H1 (cell line): Measurements from ENCODE around the gene CLEC3A. TPM values are rescaled to one million over a fixed set of nuclear protein-coding genes. Genes with fewer than 3 reads are reported as not detected.

Source experiments
- CTCF ChIA-PET: fragments of 300-600 bp; sonication (Branson Sonifier 250); formaldehyde crosslinking; loops from one replicate; lab custom pipeline; 2021; ENCODE audit not compliant: partially characterized antibody; lab: Charles Lee
- POLR2A ChIA-PET: fragments of 300-600 bp; sonication (Branson Sonifier 250); formaldehyde crosslinking; loops from one replicate; lab custom pipeline; 2021; ENCODE audit warnings: inconsistent platforms; ENCODE audit not compliant: partially characterized antibody; lab: Charles Lee
- DNase-seq, 2 experiments: peaks; one replicate each; pipeline versions ENCODE4 v3.0.0 to v3.0.0-alpha.2; 2010 to 2022; ENCODE audit warnings: low spot score in 2 of 2, low read depth in 1 of 2, mixed read lengths in 1 of 2
- FAIRE-seq: peaks from 2 replicates; lab custom pipeline; 2011; peaks lifted over from hg19 to GRCh38; lab: Jason Lieb, UNC
- H2AFZ ChIP-seq: 2 replicates; pipeline ENCODE4 v1.8.1; 2012; ENCODE audit warnings: low read length, inconsistent platforms
- H2AK5ac ChIP-seq: 2 replicates; pipeline ENCODE4 v1.6.1; 2013; ENCODE audit warnings: low read depth, low read length
- H2BK120ac ChIP-seq: replicated peaks from 2 replicates; pipeline ENCODE3; 2013; ENCODE audit warnings: low read depth, low read length, inconsistent platforms
- H2BK12ac ChIP-seq: 2 replicates; pipeline ENCODE4 v1.6.1; 2013; ENCODE audit warnings: low read depth, low read length
- H2BK15ac ChIP-seq: 2 replicates; pipeline ENCODE4 v1.6.1; 2013; ENCODE audit warnings: low read length
- H2BK20ac ChIP-seq: 2 replicates; pipeline ENCODE4 v1.6.1; 2013; ENCODE audit warnings: low read length
- H2BK5ac ChIP-seq: 2 replicates; pipeline ENCODE4 v1.6.1; 2013; ENCODE audit warnings: low read depth, low read length
- H3K14ac ChIP-seq: 2 replicates; pipeline ENCODE4 v1.6.1; 2013; ENCODE audit warnings: inconsistent platforms; ENCODE audit not compliant: insufficient read length
- H3K18ac ChIP-seq: 2 replicates; pipeline ENCODE4 v1.6.1; 2013; ENCODE audit warnings: low read length; ENCODE audit errors: extremely low read depth
- H3K23ac ChIP-seq: 2 replicates; pipeline ENCODE4 v1.6.1; 2013; ENCODE audit warnings: inconsistent platforms; ENCODE audit not compliant: insufficient read length
- H3K23me2 ChIP-seq: 2 replicates; pipeline ENCODE4 v1.6.1; 2013; ENCODE audit warnings: low read depth, low read length
- H3K27ac ChIP-seq: 2 replicates; pipeline ENCODE4 v1.6.1; 2011; ENCODE audit warnings: low read depth, low read length, inconsistent platforms
- H3K27me3 ChIP-seq, 4 experiments: replicated peaks in 1 of 4; 1 replicate in 1 of 4; 2 replicates in 3 of 4; pipeline versions ENCODE4 v1.6.1 to v1.8.1; 2011 to 2013; ENCODE audit warnings: low read length in 3 of 4, mild to moderate bottlenecking in 3 of 4, inconsistent platforms in 2 of 4, mixed read lengths in 2 of 4, moderate library complexity in 1 of 4; ENCODE audit not compliant: control insufficient read depth in 3 of 4, insufficient read depth in 3 of 4; ENCODE audit errors: extremely low read depth in 1 of 4
- H3K36me3 ChIP-seq, 4 experiments: 2 replicates each; pipeline versions ENCODE4 v1.6.1 to v1.8.1; 2011 to 2013; ENCODE audit warnings: mild to moderate bottlenecking in 4 of 4, low read length in 3 of 4, moderate library complexity in 2 of 4, control low read depth in 1 of 4, inconsistent platforms in 1 of 4; ENCODE audit not compliant: insufficient read depth in 4 of 4, control insufficient read depth in 2 of 4
- H3K4ac ChIP-seq: replicated peaks from 2 replicates; pipeline ENCODE3; 2013; ENCODE audit warnings: low read length, low read depth, mixed read lengths, inconsistent platforms; ENCODE audit not compliant: insufficient read length
- H3K4me1 ChIP-seq, 4 experiments: replicated peaks in 1 of 4; 1 replicate in 1 of 4; 2 replicates in 3 of 4; pipeline versions ENCODE4 v1.6.1 to v1.8.1; 2011 to 2013; ENCODE audit warnings: low read length in 3 of 4, inconsistent platforms in 2 of 4, mixed read lengths in 1 of 4; ENCODE audit not compliant: insufficient read depth in 4 of 4, control insufficient read depth in 3 of 4
- H3K4me2 ChIP-seq, 2 experiments: 2 replicates each; pipeline versions ENCODE4 v1.6.1 to v1.8.1; 2011 to 2013; ENCODE audit warnings: low read depth in 2 of 2, low read length in 2 of 2, control low read depth in 1 of 2, inconsistent platforms in 1 of 2, mild to moderate bottlenecking in 1 of 2; ENCODE audit not compliant: insufficient read depth in 1 of 2
- H3K4me3 ChIP-seq, 4 experiments: fragments of 200-600, 300-600 bp in 1 of 4; sonication (generic), shearing (Covaris generic), sonication (Bioruptor Twin) in 1 of 4; 2 replicates each; pipeline versions ENCODE4 v1.5.1 to v1.8.1; 2011 to 2016; ENCODE audit warnings: low read length in 4 of 4, low read depth in 3 of 4, control low read depth in 2 of 4, inconsistent platforms in 2 of 4, mild to moderate bottlenecking in 2 of 4, mixed read lengths in 1 of 4, moderate library complexity in 1 of 4; ENCODE audit not compliant: insufficient read depth in 2 of 4; ENCODE audit errors: extremely low read depth in 1 of 4
- H3K56ac ChIP-seq: replicated peaks from 2 replicates; pipeline ENCODE3; 2013; ENCODE audit warnings: low read depth, mild to moderate bottlenecking, mixed read lengths, low read length, inconsistent platforms; ENCODE audit not compliant: insufficient read length
- H3K79me1 ChIP-seq: 2 replicates; pipeline ENCODE4 v1.6.1; 2013; ENCODE audit warnings: low read depth, low read length, control low read depth
- H3K79me2 ChIP-seq, 2 experiments: 2 replicates each; pipeline versions ENCODE4 v1.6.1 to v1.8.1; 2012 to 2013; ENCODE audit warnings: low read length in 2 of 2, mild to moderate bottlenecking in 2 of 2, inconsistent platforms in 1 of 2; ENCODE audit not compliant: insufficient read depth in 2 of 2, control insufficient read depth in 1 of 2
- H3K9ac ChIP-seq, 4 experiments: replicated peaks in 1 of 4; 1 replicate in 1 of 4; 2 replicates in 3 of 4; pipeline versions ENCODE4 v1.6.1 to v1.8.1; 2011 to 2013; ENCODE audit warnings: low read depth in 3 of 4, low read length in 3 of 4, control low read depth in 2 of 4, mild to moderate bottlenecking in 2 of 4, moderate library complexity in 2 of 4, inconsistent platforms in 1 of 4; ENCODE audit errors: extremely low read depth in 1 of 4
- H3K9me3 ChIP-seq, 2 experiments: 2 replicates each; pipeline versions ENCODE4 v1.6.1 to v1.8.1; 2012 to 2013; ENCODE audit warnings: mild to moderate bottlenecking in 2 of 2, moderate library complexity in 2 of 2, control low read depth in 1 of 2, inconsistent platforms in 1 of 2, low read depth in 1 of 2, low read length in 1 of 2, mixed read lengths in 1 of 2; ENCODE audit not compliant: insufficient read depth in 2 of 2
- H4K20me1 ChIP-seq, 2 experiments: replicated peaks in 1 of 2; 2 replicates each; pipeline versions ENCODE3 to v1.8.1; 2011 to 2013; ENCODE audit warnings: inconsistent platforms in 2 of 2, low read length in 2 of 2, mild to moderate bottlenecking in 1 of 2; ENCODE audit not compliant: insufficient read depth in 2 of 2, control insufficient read depth in 1 of 2
- H4K5ac ChIP-seq: 2 replicates; pipeline ENCODE4 v1.6.1; 2013; ENCODE audit warnings: low read length, low read depth, mixed read lengths, inconsistent platforms; ENCODE audit not compliant: insufficient read length
- H4K8ac ChIP-seq: 2 replicates; pipeline ENCODE4 v1.8.0; 2013; ENCODE audit warnings: mild to moderate bottlenecking, moderate library complexity, low read length, inconsistent platforms; ENCODE audit not compliant: insufficient read depth; ENCODE audit errors: extremely low read depth
- H4K91ac ChIP-seq: replicated peaks from 2 replicates; pipeline ENCODE3; 2013; ENCODE audit warnings: low read length, mixed read lengths, inconsistent platforms; ENCODE audit not compliant: insufficient read length
- ATF2 ChIP-seq: IDR thresholded peaks from 2 replicates; pipeline ENCODE4 v1.6.1; 2012; ENCODE audit warnings: low read length, inconsistent platforms
- CBX8 ChIP-seq: fragments of 300-800, 300-1000 bp; sonication (generic); IDR thresholded peaks from 2 replicates; pipeline ENCODE4 v1.7.1; 2016; ENCODE audit warnings: low read depth, low read length, borderline replicate concordance
- FOSL1 ChIP-seq: IDR thresholded peaks from 2 replicates; pipeline ENCODE4 v1.6.1; 2011; ENCODE audit warnings: mild to moderate bottlenecking, low read depth, low read length, moderate library complexity; ENCODE audit not compliant: insufficient read depth
- GABPA ChIP-seq: IDR thresholded peaks from 2 replicates; pipeline ENCODE4 v1.6.1; 2011; ENCODE audit warnings: mild to moderate bottlenecking, low read length, moderate library complexity, borderline replicate concordance; ENCODE audit not compliant: insufficient read depth
- MAFK ChIP-seq: IDR thresholded peaks from 2 replicates; pipeline ENCODE4 v1.6.1; 2012; ENCODE audit warnings: low read depth, mild to moderate bottlenecking, improper control_type of control experiment, low read length
- MAX ChIP-seq: IDR thresholded peaks from 2 replicates; pipeline ENCODE4 v1.6.1; 2012; ENCODE audit warnings: inconsistent platforms
- POLR2AphosphoS5 ChIP-seq: IDR thresholded peaks from 2 replicates; pipeline ENCODE4 v1.6.1; 2011; ENCODE audit warnings: low read depth, low read length
- POU5F1 ChIP-seq: IDR thresholded peaks from 2 replicates; pipeline ENCODE4 v1.6.1; 2011; ENCODE audit warnings: low read depth, mild to moderate bottlenecking, low read length, moderate library complexity
- RAD21 ChIP-seq, 2 experiments: IDR thresholded peaks in 1 of 2; conservative IDR thresholded peaks in 1 of 2; 2 replicates each; pipeline ENCODE4 v1.6.1; 2011; ENCODE audit warnings: low read depth in 2 of 2, low read length in 2 of 2, improper control_type of control experiment in 1 of 2, inconsistent platforms in 1 of 2, mild to moderate bottlenecking in 1 of 2, moderate library complexity in 1 of 2
- SIX5 ChIP-seq: IDR thresholded peaks from 2 replicates; pipeline ENCODE4 v1.6.1; 2011; ENCODE audit warnings: mild to moderate bottlenecking, low read depth, low read length
- TAF1 ChIP-seq: IDR thresholded peaks from 2 replicates; pipeline ENCODE4 v1.6.1; 2011; ENCODE audit warnings: mild to moderate bottlenecking, low read depth, low read length
- TAF7 ChIP-seq: optimal IDR thresholded peaks from 2 replicates; pipeline ENCODE3; 2011; ENCODE audit warnings: low read depth, mild to moderate bottlenecking, inconsistent platforms, low read length, moderate library complexity, borderline replicate concordance
- TCF12 ChIP-seq: IDR thresholded peaks from 2 replicates; pipeline ENCODE4 v1.6.1; 2011; ENCODE audit warnings: low read depth, mild to moderate bottlenecking, low read length
- WGBS, 2 experiments: shearing (Covaris generic) in 1 of 2; methylation state at CpG; one replicate each; pipeline versions ENCODE4 v1.1.6 to v1.1.7; 2013 to 2015; ENCODE audit warnings: low lambda C conversion rate in 2 of 2, mixed read lengths in 2 of 2, inconsistent platforms in 1 of 2, low coverage in 1 of 2, missing lambda C conversion rate in 1 of 2; ENCODE audit not compliant: insufficient replicate concordance in 2 of 2, insufficient coverage in 1 of 2, insufficient read length in 1 of 2; ENCODE audit errors: extremely low coverage in 1 of 2, missing lambda C conversion rate in 1 of 2; 5-methylcytosine and 5-hydroxymethylcytosine counted together
- polyA plus RNA-seq, 7 experiments: library from polyadenylated mRNA; depleted of rRNA in 3 of 7; stranded (reverse) in 5 of 7; unstranded in 2 of 7; fragments of >200 nt in 5 of 7; fragments of 200-250 nt in 2 of 7; gene quantifications; 1 replicate in 5 of 7; 2 replicates in 1 of 7; 4 replicates in 1 of 7; pipeline versions ENCODE4 v1.2.1 to v1.2.3, GENCODE V29; 2011 to 2013; ENCODE audit warnings: missing spikeins in 2 of 7, mixed read lengths in 2 of 7
- total RNA-seq: library from RNA; stranded (reverse); fragmentation: NEBNext Ultra II Directional; extraction: Animal tissue kit (Norgen Biotek cat#: 25700); gene quantifications from 2 replicates; pipeline ENCODE4 v1.2.1, GENCODE V29; 2021

Gene CLEC3A
- total and polyA plus RNA-seq, 2 of the 8 experiments (the other 6 are each of a cell fraction or from before 2014, with no cell fraction given) = not detected

GRCh38 chr16:78024159-78024558 is 1.8 kb downstream of the CLEC3A start:
- Histone ChIP-seq H3K27me3 (no peaks in the 10 kb centered on the region; a peak in 1 of 7 replicates), H2AFZ (no peak overlapping the region), H3K79me1 (no peaks in the 10 kb centered on the region), H3K9me3 (no peaks in the 10 kb centered on the region), H3K27ac (no peak overlapping the region), H2BK20ac (no peak overlapping the region), H3K23ac (no peak overlapping the region), H4K8ac (no peak overlapping the region), H2BK5ac (no peak overlapping the region), H4K5ac (no peak overlapping the region), H3K4ac (no peak overlapping the region), H3K56ac (no peak overlapping the region), H3K14ac (no peak overlapping the region), H3K4me1 (peaks cover 0 to 3% (median 2%) of the 10 kb centered on the region in 4 experiments; a peak in 2 of 7 replicates), H3K4me2 (no peak overlapping the region), H3K23me2 (no peaks in the 10 kb centered on the region), H4K91ac (no peak overlapping the region), H3K9ac (no peak overlapping the region), H3K18ac (no peak overlapping the region), H3K36me3 (no peaks in the 10 kb centered on the region), H3K4me3 (no peak overlapping the region), H2BK15ac (no peak overlapping the region), H2BK12ac (no peak overlapping the region), H2AK5ac (no peak overlapping the region), H2BK120ac (no peak overlapping the region), H4K20me1 (no peaks in the 10 kb centered on the region), H3K79me2 (no peaks in the 10 kb centered on the region)
- ChIA-PET POLR2A (no interaction called here), CTCF (interaction anchor here (2.0 kb wide), 1 partner anchor 22 kb away, joined by 4 read pairs; no protein-coding TSS in a partner anchor)
- DNase-seq = no peak
- WGBS, 2 experiments = 89% methylated on average over 5 of the region's 5 CpGs; no CpG with 5 or more reads in 1 of the 2 experiments
- FAIRE-seq = no peak
- TF ChIP-seq TAF7 (no peak), GABPA (no peak), CBX8 (no peak), SIX5 (no peak), MAX (no peak), FOSL1 (no peak), ATF2 (no peak), POU5F1 (no peak), TCF12 (no peak), POLR2AphosphoS5 (no peak), TAF1 (no peak), RAD21 (IDR thresholded peaks at IDR 0.05 in 1 of 2, conservative IDR thresholded peaks at IDR 0.05 in 1 of 2; ENCODE audit: low read depth in 2 of 2, low read length in 2 of 2) (no peak), MAFK (no peak)
